ENCODE results near the gene AQP4. TPM values are rescaled to one million over a fixed set of nuclear protein-coding genes. Genes with fewer than 3 reads are reported as not detected.

The AQP4 gene
- total RNA-seq, 1 experiment from 2014 or later, result 2.5 TPM

DNA sequence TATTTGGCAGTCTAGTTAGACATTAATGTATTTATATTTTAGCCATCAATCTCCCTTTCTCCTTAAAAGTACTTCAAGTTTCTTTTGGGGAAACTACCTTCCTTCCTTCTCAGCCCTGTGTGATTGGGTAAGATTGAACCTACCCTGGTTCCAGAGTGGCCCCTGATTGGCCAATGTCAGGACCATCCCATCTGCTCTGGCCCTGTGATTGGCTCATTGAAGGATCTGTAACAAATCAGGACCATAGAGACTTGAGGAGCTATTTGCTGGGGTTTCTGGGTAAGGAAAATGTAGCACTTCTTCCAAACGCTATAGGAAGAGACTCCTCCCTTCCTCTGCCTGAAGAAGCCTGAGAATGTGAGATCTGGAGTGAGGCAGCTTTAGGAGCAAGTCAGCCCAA is 59.3 kb downstream of the AQP4 start:
- Mint-ChIP-seq H3K4me3 (ENCODE audit: low read depth, unreplicated experiment) (no peak overlapping the region), H3K4me1 (ENCODE audit: low read depth, unreplicated experiment) (peaks cover 16% of the 10 kb centered on the region), H3K27me3 (ENCODE audit: unreplicated experiment) (no peaks in the 10 kb centered on the region), H3K36me3 (ENCODE audit: insufficient read depth, unreplicated experiment) (no peaks in the 10 kb centered on the region), H3K9me3 (ENCODE audit: low read depth, unreplicated experiment) (peaks cover 4% of the 10 kb centered on the region), H3K27ac (ENCODE audit: unreplicated experiment) (no peak overlapping the region)
- no TSS peak for BruUV-seq (replicated peaks)
- CTCF ChIA-PET, result no interaction called here
- TF ChIP-seq, protein P1, sequence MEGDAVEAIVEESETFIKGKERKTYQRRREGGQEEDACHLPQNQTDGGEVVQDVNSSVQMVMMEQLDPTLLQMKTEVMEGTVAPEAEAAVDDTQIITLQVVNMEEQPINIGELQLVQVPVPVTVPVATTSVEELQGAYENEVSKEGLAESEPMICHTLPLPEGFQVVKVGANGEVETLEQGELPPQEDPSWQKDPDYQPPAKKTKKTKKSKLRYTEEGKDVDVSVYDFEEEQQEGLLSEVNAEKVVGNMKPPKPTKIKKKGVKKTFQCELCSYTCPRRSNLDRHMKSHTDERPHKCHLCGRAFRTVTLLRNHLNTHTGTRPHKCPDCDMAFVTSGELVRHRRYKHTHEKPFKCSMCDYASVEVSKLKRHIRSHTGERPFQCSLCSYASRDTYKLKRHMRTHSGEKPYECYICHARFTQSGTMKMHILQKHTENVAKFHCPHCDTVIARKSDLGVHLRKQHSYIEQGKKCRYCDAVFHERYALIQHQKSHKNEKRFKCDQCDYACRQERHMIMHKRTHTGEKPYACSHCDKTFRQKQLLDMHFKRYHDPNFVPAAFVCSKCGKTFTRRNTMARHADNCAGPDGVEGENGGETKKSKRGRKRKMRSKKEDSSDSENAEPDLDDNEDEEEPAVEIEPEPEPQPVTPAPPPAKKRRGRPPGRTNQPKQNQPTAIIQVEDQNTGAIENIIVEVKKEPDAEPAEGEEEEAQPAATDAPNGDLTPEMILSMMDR (IDR thresholded peaks at IDR 0.05; ENCODE audit: unreplicated experiment), result no peak
- intact Hi-C loops (cut with micrococcal nuclease; ENCODE audit: unreplicated experiment), result no loop called here
- DNase-seq, result no peak

- H3K27ac Mint-ChIP-seq (ENCODE audit: unreplicated experiment), result no peak overlapping the region
- peak; percentile 23 for DNase-seq
- peaks cover 11% of the 10 kb centered on the region for H3K4me1 Mint-ChIP-seq (ENCODE audit: low read depth, unreplicated experiment)
- CTCF ChIA-PET, result interaction anchor here (0.8 to 1.8 kb wide), 3 partner anchors 59 to 624 kb away, joined by 3 to 7 read pairs (median 4); no protein-coding TSS in a partner anchor
- no TSS peak for BruUV-seq (replicated peaks)
- peaks cover 4% of the 10 kb centered on the region for H3K9me3 Mint-ChIP-seq (ENCODE audit: low read depth, unreplicated experiment)
- no peaks in the 10 kb centered on the region for H3K27me3 Mint-ChIP-seq (ENCODE audit: unreplicated experiment)
- intact Hi-C loops (cut with micrococcal nuclease; ENCODE audit: unreplicated experiment), result no loop called here
- TF ChIP-seq, protein P1 (IDR thresholded peaks at IDR 0.05; ENCODE audit: unreplicated experiment), result peak; percentile 56
- H3K4me3 Mint-ChIP-seq (ENCODE audit: low read depth, unreplicated experiment), result no peak overlapping the region
- no peaks in the 10 kb centered on the region for H3K36me3 Mint-ChIP-seq (ENCODE audit: insufficient read depth, unreplicated experiment)
Measured at GRCh38 chr18:26804519-26804918, 61.0 kb downstream of the AQP4 start.

DNA sequence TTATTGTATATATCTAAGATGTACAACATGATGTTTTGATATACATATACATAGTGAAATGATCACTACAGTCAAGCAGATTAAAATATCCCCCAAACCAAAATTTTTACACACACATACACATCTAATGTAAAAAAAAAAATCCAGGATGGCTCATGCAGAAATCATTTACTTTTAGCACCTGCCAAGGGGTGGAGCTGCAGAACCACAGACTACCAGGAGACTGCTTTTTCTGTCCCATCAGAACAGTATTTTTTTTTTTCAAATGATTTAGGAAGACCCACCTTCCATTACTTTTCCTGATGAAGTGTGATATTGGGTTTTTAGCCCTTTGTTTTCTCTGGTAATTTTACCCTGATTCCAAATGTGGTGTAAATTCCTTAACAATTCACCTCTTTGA is 61.9 kb downstream of the AQP4 start:
- no peak overlapping the region for H3K27ac Mint-ChIP-seq (ENCODE audit: unreplicated experiment)
- DNase-seq, result peak; percentile 37
- H3K36me3 Mint-ChIP-seq (ENCODE audit: insufficient read depth, unreplicated experiment), result no peaks in the 10 kb centered on the region
- H3K4me1 Mint-ChIP-seq (ENCODE audit: low read depth, unreplicated experiment), result peaks cover 4% of the 10 kb centered on the region
- intact Hi-C loops (cut with micrococcal nuclease; ENCODE audit: unreplicated experiment), result no loop called here
- no TSS peak for BruUV-seq (replicated peaks)
- CTCF ChIA-PET, result interaction anchor here (0.7 to 1.8 kb wide), 2 partner anchors 182 to 499 kb away, joined by 3 to 7 read pairs; no protein-coding TSS in a partner anchor
- TF ChIP-seq, protein P1 (IDR thresholded peaks at IDR 0.05; ENCODE audit: unreplicated experiment), result no peak
- no peaks in the 10 kb centered on the region for H3K27me3 Mint-ChIP-seq (ENCODE audit: unreplicated experiment)
- H3K4me3 Mint-ChIP-seq (ENCODE audit: low read depth, unreplicated experiment), result no peak overlapping the region
- H3K9me3 Mint-ChIP-seq (ENCODE audit: low read depth, unreplicated experiment), result peaks cover 5% of the 10 kb centered on the region

DNA sequence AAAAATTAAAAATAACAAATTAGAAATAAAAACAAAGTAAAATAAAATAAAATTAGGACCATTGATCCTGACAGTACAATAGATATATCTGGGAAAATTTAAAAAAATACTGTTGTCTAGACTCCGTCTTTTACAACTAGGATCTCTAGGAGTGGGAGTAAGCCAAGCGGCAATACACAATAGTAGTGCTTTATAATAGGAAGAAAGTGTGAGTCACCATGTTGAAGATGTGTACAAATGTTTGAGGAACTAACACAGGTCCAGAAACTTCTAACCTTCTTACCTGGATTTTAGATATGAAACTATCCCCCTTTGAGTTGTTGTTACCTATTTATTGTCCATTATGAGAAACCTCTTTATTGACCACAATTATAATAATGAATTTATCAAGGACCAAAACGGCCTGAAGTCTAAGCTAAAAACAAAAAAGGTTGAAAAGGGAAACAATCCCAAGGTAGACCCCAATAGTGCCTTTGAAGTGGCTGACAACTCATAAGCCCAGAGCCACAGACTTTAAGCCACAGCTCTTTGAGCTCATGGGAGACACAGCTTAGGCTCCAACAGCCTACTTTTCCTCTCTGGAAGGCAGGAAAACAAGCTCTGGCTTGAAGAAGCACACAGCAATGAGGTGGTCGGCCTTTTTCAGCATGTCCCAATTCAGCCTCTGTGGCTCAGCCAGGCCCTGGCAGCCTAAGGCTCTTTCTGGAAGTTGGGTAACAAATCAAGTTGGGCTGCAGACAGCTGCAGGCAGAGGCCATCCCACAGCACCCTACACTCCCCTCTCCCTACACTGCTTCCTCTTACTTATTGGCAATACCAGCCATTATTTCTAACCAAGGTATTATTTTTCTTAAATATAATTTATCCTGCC is 62.9 kb downstream of the AQP4 start:
- H3K36me3 Mint-ChIP-seq (ENCODE audit: insufficient read depth, unreplicated experiment), result no peaks in the 10 kb centered on the region
- TF ChIP-seq, protein P1 (IDR thresholded peaks at IDR 0.05; ENCODE audit: unreplicated experiment), result no peak
- no TSS peak for BruUV-seq (replicated peaks)
- no peaks in the 10 kb centered on the region for H3K4me1 Mint-ChIP-seq (ENCODE audit: low read depth, unreplicated experiment)
- CTCF ChIA-PET, result interaction anchor here (1.8 kb wide), 1 partner anchor 181 kb away, joined by 7 read pairs; no protein-coding TSS in a partner anchor
- no peak overlapping the region for H3K27ac Mint-ChIP-seq (ENCODE audit: unreplicated experiment)
- H3K4me3 Mint-ChIP-seq (ENCODE audit: low read depth, unreplicated experiment), result no peak overlapping the region
- intact Hi-C loops (cut with micrococcal nuclease; ENCODE audit: unreplicated experiment), result no loop called here
- peaks cover 5% of the 10 kb centered on the region for H3K9me3 Mint-ChIP-seq (ENCODE audit: low read depth, unreplicated experiment)
- no peak for DNase-seq
- no peaks in the 10 kb centered on the region for H3K27me3 Mint-ChIP-seq (ENCODE audit: unreplicated experiment)

Data from Calu3 (cell line).